Measurements from ENCODE around the gene ARHGEF28.
A peak's percentile ranks its signal among the peaks of the same experiment; 100 is the strongest.

The ARHGEF28 gene

GRCh38 chr5:73792687-73793320 lies 166.8 kb downstream of the ARHGEF28 start:
- peak; percentile 29 for DNase-seq

- DNase-seq = no peak
Observed at GRCh38 chr5:73793911-73794310, 167.9 kb downstream of the ARHGEF28 start.

- DNase-seq = no peak
Observed at GRCh38 chr5:73796164-73797131, 170.5 kb downstream of the ARHGEF28 start.

- DNase-seq = no peak
Observed at GRCh38 chr5:73797132-73797510, 171.1 kb downstream of the ARHGEF28 start.

- no peak for DNase-seq
Observed at GRCh38 chr5:73799401-73799972, 173.5 kb downstream of the ARHGEF28 start.

- no peak for DNase-seq
Observed at GRCh38 chr5:73801686-73802085, 175.7 kb downstream of the ARHGEF28 start.

GRCh38 chr5:73805449-73805848 lies 179.5 kb downstream of the ARHGEF28 start:
- DNase-seq = no peak

GRCh38 chr5:73808911-73809310 lies 182.9 kb downstream of the ARHGEF28 start:
- no peak for DNase-seq

- DNase-seq = no peak
Observed at GRCh38 chr5:73810429-73810828, 184.4 kb downstream of the ARHGEF28 start.

- DNase-seq = no peak
Observed at GRCh38 chr5:73812457-73812856, 186.5 kb downstream of the ARHGEF28 start.

GRCh38 chr5:73812962-73813588 lies 187.1 kb downstream of the ARHGEF28 start:
- DNase-seq = no peak

GRCh38 chr5:73814233-73814846 lies 188.3 kb downstream of the ARHGEF28 start:
- DNase-seq = no peak

GRCh38 chr5:73815631-73816030 lies 189.6 kb downstream of the ARHGEF28 start:
- no peak for DNase-seq

- no peak for DNase-seq
Observed at GRCh38 chr5:73816656-73817420, 190.8 kb downstream of the ARHGEF28 start.

GRCh38 chr5:73818357-73818756 lies 192.4 kb downstream of the ARHGEF28 start:
- no peak for DNase-seq

- DNase-seq = no peak
Observed at GRCh38 chr5:73820326-73820725, 194.3 kb downstream of the ARHGEF28 start.

GRCh38 chr5:73821003-73821402 lies 195.0 kb downstream of the ARHGEF28 start:
- no peak for DNase-seq

GRCh38 chr5:73822278-73822988 lies 196.4 kb downstream of the ARHGEF28 start:
- no peak for DNase-seq

- DNase-seq = no peak
Observed at GRCh38 chr5:73822989-73823339, 197.0 kb downstream of the ARHGEF28 start.

GRCh38 chr5:73823508-73823925 lies 197.5 kb downstream of the ARHGEF28 start:
- DNase-seq = no peak

GRCh38 chr5:73825199-73825598 lies 199.2 kb downstream of the ARHGEF28 start:
- no peak for DNase-seq

Measured in activated effector memory CD4-positive, alpha-beta T cell treated with Interleukin-2 at 50 U/mL for 16 hours (primary cell).